GM19395 (cell line): ENCODE results near the gene LSR.

Experiments used
- ATAC-seq: cut with Tn5 transposase; IDR thresholded peaks from one replicate; pipeline ENCODE4 v1.9.1; 2021; ENCODE audit warnings: mild to moderate bottlenecking, moderate library complexity; ENCODE audit not compliant: unreplicated experiment

The LSR gene

DNA sequence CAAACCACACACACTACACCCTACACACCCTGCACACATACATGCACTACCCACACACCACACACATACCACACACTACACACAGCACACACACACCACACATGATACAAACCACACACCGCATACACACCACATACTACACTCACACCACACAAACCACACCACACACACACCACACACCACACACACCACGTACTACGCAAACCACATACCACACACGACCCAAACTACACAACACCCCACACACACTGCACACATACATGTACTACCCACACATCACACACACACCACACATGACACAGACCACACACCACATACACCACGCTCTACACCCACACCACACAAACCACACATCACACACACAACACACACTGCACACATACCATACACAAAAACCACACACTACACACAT, 49.8 kb downstream of the LSR start:
- ATAC-seq, result no peak

DNA sequence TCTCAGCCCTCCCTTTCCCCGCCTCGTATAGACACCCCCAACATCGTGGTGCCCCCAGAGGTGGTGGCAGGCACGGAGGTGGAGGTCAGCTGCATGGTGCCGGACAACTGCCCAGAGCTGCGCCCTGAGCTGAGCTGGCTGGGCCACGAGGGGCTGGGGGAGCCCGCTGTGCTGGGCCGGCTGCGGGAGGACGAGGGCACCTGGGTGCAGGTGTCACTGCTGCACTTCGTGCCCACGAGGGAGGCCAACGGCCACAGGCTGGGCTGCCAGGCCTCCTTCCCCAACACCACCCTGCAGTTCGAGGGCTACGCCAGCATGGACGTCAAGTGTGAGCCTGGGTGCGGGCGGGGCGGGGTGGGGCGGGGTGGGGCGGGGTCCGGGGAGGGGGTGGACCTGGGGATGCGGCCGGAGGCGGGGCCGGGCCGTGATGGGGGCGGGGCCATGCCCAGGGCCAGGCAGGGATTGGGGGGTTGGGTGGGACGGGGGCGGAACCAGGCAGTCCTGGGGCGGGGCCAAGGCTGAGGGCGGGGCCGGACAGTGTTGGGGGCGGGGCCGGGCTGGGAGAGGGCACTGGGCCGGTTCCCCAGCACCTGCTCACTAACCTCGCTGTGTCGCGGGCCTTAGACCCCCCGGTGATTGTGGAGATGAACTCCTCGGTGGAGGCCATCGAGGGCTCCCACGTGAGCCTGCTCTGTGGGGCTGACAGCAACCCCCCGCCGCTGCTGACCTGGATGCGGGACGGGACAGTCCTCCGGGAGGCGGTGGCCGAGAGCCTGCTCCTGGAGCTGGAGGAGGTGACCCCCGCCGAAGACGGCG, 50.9 kb downstream of the LSR start:
- ATAC-seq, result no peak

DNA sequence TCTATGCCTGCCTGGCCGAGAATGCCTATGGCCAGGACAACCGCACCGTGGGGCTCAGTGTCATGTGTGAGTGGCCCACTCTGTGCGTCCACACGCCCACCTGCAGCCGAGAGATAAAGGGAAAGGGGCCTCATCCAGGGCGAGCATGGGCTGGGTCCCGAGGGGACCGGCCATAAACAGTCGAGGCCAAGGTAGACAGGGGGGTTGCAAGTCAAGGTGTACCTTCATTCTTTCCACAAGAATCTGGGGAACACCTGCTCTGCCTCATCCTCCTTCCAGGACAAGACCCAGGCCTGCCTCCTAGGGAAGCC, 51.5 kb downstream of the LSR start:
- ATAC-seq, result no peak

DNA sequence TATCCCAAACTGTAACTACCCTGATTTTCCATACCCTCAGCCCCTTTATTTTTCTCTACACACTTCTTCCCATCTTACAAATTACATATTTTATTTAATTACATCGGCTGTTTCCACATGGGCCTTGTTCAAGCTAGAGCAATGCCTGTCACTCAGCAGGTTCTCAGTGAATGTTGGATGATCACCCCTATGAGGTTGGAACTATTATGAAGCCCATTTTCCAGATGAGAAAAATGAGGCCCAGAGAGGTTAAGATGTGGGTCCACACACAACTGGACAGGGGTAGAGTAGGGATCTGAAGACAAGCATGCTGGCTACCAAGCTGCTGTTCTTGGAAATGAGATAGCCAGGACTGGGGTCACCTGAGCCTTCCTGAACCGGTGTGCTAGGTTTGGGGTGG, 53.2 kb downstream of the LSR start:
- no peak for ATAC-seq

DNA sequence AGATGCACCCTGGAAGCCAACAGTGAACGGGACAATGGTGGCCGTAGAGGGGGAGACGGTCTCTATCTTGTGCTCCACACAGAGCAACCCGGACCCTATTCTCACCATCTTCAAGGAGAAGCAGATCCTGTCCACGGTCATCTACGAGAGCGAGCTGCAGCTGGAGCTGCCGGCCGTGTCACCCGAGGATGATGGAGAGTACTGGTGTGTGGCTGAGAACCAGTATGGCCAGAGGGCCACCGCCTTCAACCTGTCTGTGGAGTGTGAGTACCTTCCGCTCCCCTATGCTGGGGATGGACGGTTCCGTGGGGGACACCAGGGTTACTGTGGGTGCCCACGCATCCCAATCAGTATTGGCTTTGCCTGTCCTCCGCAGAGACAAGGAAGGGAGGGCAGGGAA, 53.6 kb downstream of the LSR start:
- ATAC-seq, result no peak

DNA sequence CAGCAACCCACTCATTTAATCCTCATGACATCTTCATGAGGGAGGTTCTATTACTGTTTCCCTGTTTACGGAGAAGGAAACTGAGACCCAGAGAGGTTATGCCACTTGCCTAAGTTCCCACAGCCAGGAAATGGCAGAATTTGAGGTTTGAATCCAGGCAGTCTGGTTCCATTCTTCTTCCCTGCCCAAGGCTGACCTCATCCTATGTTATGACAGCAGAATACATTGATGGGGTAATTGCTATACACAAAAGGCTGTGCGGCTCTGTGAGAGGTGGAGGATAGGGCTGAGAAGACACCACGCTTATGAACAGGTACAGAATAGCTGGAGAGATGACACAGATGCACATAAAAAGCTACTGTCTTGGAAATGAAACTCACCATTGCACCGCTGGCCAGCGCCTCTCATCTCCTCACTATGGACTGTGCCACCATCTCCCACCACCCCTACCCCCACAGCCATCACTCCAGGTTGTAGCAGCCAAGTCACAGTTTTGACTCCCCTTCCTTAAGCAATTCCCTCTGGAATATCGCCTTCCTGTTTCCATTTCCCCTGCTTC, 54.6 kb downstream of the LSR start:
- ATAC-seq, result no peak

DNA sequence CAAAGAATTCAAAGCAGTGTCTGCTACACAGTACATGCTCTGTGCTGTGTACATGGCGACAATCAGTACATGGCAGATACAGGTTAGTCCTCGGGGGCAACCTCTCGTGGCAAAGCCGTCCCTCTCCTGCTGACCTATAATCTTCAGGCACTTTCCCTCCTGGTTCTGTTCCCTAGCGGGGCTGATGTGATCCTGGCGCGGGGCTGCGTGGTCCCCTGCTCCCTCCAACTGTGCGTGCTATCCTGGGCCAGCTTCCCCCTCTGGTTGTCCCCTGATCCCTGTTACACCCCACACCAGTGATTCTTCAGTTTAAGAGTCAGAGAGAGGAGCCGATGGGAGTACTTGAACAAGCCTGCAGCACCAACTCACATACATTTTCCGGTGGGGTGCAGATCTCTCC, 55.2 kb downstream of the LSR start:
- ATAC-seq, result no peak

DNA sequence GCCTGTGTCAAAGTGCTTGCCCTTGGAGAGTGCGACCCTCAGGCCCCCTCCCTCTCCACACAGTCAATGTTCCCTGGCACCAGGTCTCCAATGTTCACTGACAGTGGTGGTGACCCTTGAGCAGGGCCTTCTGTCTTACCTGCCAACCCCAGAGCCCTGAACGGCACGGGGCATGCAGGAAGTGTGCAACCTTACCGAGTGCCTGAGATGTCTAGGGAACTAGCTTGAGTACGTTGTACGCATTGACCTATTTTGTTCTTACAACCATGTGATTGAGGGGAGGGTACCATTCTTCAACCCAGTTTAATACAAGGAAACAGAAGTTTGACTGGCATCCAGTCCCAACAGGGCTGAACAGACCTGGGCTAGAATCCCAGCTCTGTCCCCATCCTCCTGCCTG, 56.4 kb downstream of the LSR start:
- ATAC-seq, result no peak

DNA sequence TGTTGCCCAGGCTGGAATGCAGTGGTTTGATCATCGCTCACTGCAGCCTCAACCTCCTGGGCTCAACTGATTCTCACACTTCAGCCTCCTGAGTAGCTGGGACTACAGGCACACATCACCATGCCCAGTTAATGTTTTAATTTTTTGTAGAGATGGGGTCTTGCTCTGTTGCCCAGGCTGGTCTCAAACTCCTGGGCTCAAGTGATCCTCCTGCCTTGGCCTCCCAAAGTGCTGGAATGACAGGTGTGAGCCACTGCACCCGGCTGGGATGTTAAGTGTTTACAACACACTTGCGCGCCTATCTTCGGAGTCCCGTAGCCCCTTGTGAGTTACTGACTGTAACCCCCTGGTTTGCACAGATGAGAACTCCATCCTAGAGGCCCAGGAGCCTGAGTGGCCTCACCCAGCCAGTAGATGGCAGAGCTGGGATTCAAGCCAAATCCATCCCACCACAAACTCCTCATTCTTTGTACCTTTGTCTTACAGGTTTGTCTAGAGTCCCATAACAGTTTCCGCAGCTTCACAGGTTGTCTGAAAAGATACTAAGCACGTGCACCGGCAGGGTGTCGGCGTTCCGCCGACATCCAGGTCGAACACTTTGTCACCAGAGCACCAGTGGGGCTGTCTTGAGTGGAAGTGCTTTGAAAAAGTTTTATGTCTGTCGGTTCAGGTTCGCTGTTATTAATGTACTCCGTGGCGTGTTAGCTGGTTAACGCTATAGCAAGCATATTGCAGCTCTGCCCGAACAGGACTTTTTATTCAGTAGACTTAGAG, 57.9 kb downstream of the LSR start:
- no peak for ATAC-seq

DNA sequence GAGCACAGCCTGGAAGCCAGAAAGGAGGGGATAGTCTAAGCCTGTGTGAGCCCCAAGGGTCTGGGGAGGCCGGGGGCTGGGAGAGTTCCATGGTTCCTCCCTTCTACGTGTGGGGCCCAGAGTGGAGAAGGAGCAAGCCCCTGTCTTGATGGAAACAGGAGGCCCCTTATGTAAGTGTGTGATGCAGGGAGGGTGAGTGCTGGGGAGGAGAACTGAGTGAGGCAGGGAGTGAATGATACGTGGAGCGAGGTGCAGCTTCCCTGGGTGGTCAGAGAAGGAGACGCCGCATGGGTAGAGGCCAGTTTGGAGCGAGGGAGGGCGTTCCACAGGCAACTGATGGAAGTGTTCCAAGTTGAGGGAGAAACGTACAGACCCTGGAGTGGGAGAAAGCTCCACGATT, 59.1 kb downstream of the LSR start:
- ATAC-seq, result no peak

DNA sequence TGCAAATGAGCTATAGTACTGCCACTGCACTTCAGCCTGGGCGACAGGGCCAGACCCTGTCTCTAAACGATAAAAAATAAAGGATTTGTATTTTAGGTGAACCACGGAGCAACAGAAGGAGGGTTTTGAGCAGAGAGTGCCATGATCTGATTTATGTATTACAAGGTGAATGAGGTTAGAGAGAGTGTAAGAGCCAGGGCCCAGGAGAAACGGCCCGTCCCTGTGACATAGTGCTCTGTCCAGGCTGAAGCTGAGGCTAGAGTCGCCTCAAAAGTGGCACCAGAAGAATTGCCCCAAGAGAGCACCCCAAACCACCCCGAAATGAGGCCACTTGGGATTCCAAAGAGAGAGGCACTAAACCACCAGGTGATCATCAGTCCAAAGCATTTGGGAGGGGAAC, 60.1 kb downstream of the LSR start:
- no peak for ATAC-seq

DNA sequence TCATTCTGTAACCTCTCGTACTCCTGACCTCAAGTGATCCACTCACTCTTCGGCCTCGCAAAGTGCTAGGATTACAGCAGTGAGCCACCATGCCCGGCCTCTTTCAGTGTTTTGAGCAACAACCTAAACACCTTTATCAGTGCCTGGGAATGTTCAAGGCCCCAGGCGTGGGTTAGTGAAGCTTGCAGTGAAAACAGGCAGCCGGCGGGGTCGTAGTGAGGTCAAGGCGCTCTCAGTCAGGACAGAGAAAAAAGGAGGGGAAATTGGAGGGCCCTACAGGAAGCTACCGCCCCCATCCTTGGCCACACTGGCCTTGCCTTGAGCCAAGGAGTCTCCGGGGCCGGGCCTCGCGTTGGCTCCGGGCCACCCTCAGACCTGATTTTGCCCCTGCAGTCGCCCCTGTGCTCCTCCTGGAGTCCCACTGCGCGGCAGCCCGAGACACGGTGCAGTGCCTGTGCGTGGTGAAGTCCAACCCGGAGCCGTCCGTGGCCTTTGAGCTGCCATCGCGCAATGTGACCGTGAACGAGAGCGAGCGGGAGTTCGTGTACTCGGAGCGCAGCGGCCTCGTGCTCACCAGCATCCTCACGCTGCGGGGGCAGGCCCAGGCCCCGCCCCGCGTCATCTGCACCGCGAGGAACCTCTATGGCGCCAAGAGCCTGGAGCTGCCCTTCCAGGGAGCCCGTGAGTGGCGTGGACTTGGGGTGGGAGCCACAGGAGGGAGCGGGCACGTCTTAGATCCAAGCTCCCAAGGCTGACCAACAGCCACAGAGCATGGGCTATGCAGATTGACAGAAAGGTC, 60.9 kb downstream of the LSR start:
- ATAC-seq, result no peak

DNA sequence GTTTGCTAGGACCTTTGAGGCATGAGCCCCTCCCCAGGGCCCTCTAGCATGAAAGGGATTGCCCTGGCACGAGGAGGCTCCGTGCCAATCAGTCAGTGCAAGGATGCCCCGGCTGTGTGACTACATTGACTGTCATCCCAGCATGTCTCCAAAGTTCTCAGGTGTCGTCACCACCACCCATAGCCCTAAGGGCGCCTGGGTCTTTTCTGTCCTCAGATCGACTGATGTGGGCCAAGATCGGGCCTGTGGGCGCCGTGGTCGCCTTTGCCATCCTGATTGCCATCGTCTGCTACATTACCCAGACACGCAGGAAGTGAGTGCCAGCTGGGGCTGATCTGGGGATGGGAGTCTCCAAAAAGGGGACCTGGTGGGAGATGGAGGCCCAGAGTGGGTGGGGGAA, 61.5 kb downstream of the LSR start:
- ATAC-seq, result no peak

DNA sequence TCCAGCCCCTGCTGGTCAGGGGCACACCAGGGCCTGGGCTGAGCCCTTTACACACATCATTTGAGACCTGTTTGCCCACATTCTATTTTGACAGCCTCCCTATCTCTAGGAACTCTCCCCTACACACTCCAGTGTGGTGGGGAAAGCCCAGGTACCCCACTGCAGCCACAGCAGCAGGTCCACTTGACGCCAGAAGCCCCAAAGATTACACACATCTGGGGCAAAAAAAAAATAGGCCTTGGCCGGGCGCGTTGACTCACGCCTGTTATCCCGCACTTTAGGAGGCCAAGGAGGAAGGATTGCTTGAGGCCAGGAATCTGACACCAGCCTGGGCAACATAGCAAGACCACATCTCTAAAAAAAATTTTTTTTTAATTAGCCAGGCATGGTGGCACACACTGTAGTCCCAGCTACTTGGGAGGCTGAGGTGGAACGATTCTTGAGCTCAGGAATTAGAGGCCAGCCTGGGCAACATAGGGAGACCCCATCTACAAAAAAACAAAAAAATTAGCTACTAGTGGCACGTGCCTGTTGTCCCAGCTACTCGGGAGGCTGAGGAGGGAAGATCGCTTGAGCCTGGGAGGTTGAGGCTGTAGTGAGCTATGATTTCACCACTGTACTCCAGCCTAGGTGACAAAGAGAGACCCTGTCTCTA, 62.1 kb downstream of the LSR start:
- ATAC-seq, result no peak

DNA sequence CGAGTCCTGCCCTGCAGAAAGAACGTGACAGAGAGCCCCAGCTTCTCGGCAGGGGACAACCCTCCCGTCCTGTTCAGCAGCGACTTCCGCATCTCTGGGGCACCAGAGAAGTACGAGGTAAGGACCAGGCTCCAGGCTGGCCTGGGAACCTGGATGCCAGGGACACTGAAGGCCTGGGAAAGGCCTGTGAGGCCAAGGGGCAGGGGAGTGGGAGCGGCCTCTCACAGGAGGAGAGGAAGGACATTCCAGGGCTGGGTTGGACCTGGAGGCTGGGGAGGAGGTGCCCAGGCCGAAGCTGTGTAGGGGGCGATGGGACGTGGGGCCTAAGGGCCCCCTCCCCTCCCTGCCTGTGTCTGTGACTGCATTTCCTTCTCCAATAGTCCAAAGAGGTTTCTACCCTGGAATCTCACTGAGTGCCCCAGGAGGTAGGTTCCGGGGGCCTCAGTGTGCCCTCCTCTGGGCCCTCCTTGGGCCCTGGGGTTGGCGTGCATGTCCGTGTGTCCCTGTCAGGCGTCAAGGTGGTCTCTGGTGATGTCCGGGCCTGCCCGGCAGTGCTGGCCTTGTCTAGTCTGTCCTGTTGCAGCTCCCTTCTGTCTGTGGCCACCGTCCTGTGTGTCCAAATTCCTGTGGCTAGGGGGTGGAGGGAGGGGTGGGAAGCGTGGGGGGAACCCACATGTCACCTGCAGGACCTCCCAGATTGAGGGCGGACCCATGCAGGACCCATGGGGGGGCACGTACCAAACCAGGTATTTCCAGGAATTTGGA, 63.3 kb downstream of the LSR start:
- no peak for ATAC-seq

DNA sequence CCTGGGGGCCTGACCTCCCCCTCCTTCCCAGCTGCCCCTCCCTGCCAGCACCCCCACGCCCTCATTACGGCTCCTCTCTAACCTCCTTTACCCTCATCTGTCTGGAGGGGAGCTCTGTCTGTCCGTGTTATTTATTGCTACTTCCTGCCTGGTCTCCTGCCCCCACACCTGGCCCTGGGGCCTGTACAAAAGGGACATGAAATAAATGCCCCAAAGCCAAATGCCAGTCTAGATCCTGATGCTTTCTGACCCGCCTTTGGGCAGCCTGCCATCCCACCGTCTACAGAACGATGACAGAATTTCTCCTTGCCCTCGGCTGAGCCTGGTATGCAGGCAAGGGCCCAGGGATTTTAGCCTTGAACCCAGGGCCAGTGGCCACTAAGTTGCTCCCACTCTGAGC, 64.8 kb downstream of the LSR start:
- ATAC-seq, result no peak

DNA sequence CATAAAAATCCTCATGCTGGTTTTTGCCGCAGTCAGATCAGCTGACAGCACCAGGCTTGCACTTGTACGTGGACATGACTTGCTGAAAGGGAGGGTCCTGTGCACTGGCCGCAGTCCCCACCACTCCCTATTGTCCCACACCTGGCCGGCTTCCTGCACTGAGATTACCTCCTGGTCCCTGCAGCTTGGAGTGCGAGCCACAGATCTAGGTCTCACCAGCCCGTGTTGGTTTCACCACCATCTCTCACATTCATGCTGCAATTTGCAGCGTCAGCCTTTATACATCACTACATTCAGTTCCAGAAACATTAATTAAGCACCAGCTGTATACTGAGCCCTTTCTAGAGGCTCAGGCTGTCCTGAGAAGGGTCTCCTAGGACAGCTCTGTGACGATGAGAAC, 65.2 kb downstream of the LSR start:
- ATAC-seq, result no peak

DNA sequence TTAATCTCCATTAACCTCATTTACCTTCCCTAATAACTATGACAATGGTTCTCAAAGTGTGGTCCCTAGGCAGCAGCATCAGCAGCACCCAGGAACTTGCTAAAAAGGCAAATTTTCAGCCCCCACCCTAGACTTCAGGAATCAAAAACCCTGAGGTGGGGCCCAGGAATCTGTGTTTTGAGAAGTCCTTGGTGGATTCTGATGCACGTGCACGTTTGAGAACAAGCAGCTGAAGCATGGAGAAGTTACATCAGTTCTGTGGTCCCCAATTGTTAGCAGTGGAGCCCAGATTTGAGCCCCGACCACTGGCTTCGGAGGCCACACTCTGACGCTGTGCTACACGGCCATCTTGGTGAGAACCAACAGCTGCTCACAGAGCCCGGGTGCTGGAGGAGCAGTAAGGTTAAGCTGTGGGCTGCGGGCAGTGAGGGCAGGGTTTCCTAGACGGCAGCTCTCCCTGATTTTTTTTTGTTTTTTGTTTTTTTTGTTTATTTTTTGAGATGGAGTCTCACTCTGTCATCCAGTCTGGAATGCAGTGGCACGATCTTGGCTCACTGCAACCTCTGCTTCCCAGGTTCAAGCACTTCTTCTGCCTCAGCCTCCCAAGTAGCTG, 66.2 kb downstream of the LSR start:
- ATAC-seq, result no peak

DNA sequence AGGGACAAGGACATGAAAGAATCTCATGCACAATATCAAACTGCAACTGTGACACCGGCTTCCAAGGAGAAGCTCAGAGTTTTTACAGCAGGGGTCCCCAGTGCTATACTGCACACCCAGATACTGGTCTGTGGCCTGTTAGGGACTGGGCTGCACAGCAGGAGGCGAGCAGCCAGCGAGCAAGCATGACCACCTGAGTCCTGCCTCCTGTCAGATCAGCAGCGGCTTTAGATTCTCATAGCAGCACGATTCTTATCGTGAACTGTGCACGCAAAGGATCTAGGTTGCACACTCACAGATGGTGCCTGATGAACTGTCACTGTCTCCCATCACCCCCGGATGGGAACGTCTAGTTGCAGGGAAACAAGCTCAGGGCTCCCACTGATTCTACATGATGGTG, 67.1 kb downstream of the LSR start:
- no peak for ATAC-seq

DNA sequence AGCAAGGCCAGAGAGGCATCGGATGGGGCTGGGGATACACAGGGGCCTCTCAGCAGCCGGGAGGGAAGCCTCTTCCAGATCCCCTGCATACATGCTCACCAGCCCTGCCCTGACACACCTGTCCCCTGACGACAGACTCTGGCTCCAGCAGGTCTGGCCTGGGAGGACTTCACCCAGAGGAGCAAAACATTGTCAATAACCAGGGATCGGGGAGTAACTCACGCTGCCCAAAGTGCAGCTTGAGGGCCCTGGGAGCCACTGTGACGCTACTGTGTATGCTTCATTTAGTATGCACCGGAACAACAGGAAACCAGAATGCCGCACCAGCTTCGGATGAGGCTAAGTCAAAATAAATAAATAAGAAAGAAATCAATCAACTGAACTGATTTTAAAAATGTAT, 67.8 kb downstream of the LSR start:
- ATAC-seq, result no peak
